Stimulated activated CD4-positive, alpha-beta T cell treated with anti-CD3 and anti-CD28 coated beads, Interleukin-12 subunit alpha, Interleukin-12 subunit beta, amount 100 ng/mL, for 24 hours (primary cell): Measurements from ENCODE around the gene TMEM51.
"Not testable (repeated sequence)": the region's sequence is repeated elsewhere in the genome, so short reads cannot be mapped to it uniquely, and the experiment has no call there.

Source experiments
- DNase-seq, 2 experiments: peaks; one replicate each; pipeline ENCODE4 v3.0.0-alpha.2; 2020; ENCODE audit warnings: low read depth in 2 of 2

TMEM51 gene

DNA sequence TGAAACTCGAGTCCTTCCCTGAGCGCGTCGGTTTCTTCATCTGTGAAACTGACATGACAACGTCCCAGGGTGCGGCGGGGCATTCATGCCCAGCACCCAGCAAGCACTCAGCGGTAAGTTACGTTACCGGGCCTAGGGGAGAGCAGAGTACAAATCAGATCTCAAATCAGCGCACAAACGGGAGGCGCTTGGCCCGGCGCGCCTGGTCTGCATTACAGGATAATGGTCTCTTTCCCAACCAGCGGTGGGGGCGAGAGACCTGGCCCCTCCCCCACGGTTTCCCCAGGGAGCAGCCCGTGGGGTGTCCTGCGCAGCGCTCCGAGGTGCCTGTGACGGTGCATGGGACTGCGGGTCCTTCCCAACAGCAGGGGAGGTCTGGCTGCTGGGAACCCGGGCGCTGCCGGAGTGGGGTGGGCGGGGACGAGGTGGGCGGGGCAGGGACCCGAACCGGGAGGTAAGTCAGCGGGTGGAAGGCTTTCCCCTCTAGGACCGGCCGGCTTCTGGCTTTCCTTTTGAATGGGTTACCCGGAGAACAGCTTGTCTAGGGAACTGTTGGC, 1.0 kb downstream of the TMEM51 start:
- DNase-seq, result no peak

DNA sequence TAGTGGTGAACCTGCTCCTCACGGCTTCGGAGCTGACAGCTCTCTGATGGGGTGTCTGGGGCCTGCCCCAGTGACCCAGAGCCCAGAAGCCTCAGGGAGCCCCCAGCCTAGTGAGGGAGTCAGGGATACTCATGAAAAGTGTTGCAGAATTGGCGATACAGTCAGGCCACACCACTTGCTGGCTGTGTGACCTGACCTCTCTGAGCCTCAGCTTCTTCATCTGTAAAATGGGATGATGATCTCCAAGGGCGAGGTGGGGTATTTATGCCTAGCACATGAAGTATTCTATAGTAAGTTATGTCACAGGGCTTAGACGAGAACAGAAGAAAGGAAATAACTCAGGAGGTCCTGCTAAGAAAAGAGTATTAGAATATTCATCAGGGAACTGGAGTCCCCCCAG, 1.6 kb downstream of the TMEM51 start:
- no peak for DNase-seq

DNA sequence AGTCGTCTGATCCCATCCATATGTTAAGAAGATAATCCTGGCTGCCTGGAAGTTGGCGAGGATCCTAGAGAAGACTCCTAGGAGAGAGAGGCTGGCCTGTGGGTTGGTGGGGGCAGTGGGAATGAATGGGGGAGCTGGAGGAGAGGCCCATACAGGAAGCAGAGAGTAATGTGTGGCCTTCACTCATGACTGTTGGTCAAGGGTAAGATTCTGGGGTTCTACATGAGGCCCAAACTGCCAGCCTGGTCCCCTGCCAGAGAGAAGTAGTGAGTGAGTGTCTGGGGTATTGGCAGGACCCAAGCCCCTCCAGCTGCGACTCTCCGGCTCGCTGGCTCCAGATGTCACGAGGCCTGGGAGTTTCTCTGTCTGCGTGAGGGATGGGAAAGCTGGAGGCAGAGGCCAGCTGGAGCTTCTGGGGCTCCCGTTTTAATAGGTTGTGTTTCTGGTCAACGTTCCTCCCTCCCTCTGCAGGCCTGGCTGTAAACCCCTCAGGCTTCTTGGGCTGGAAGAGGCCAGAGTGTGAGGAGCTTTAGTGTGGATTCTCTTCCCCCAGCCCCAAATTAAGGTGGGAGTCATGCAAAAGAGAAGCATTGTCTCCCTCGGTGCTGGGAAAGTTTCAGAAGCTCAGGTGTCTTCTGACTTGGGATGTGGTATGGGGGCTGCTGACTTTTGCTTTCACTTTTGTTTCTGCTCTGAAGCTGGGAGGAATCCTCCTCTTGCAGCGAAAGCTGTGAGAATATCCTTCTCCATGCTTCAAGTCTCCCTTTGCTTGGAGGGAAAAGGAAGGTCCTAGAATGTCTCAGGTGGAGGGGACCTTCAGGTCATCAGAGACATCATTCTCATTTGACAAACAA, 2.6 kb downstream of the TMEM51 start:
- no peak for DNase-seq

DNA sequence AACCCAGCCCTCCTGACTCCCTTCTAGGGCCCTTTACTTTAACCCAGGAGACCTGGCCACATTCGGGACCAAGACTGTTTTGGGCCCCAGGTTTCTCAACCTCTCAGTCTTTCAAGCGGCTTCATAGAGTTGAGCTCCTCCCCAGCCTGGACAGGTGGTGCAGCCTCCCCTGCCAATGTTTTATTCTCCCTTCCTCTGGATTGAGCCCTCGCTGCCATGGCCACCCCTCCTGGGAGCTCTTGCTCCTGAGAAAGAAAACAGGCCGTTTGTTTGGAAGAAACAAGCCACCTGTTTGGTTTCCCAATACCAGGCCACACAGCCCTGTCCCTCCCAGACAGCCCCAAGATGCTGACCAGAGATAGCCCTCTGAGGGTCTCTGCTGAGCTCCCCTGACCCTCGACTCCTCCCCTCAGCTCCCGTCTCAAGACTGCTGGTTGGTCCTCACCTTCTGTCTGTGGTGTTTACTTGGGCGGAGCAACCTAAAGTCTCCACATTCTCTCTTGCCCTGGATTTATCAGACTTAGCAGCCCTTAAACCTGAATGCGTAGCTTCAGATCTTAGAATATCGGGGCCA, 3.3 kb downstream of the TMEM51 start:
- no peak for DNase-seq

DNA sequence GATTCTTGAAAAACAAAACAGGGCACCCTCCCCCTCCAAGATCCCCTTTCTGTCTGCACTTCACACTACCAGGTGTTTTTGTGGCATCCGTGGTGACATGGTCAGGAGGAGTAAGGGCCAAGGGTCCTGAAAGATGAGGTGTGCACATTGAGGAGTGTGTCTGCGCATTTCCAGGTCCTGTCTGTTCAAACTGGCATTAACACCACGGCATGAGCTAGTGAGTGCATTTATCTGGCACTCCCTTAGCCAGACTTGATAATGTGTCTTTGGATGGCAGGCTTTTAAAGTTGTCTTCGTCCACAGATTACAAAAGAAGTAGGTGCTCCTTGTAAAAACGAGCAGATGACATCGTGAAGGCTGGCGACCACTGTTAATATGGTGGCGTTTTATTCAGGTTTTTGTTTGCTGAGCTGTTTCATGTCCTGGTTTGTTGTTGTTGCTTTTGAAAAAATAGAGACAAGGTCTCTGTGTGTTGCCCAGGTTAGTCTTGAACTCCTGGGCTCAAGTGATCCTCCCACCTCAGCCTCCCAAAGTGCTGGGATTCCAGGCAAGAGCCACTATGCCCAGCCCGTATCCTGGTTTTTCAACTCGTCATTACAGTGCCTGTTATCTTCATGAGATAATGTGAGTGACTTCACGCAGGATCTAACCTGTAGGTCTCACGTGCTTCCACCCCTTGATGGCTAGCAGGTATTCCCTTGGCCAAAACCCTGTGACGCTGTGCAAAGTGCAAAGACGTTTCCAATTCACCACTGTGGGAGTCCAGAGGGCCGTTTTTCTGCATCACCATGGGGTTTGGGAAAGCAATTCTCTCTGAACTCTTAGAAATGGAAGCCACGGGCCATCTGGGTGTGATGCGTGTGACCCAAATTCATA, 4.2 kb downstream of the TMEM51 start:
- DNase-seq, result no peak

DNA sequence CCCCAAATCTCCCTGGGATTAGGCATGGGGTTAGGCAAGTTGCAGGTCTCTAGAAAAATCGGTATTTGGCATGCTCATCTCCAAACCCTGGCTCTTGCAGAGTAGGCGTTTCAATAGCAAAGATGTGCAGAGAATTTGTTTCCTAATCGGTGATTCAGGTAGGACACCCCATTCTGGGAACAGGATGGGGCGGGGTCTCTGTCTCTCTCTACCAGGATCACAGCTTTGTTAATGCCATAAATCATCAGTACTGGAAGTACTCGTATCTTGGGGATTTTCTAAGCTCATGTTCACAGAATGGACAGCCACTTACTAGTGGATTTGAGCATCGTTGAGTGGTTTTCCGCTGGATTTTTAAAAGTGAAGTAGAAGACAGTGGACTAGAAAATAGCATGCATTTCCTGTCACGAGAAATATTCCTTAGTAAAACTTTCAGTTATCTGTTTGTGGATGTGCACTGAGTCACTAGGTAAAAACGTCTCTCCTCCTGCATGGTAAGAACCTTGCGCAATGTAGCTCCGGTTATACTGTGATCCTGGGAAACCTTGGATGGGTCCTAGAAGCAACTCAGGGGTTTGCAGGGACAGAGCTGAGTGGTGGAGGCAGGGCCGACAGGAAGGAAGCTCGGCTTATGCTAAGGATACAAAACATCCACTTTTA, 5.1 kb downstream of the TMEM51 start:
- no peak for DNase-seq

DNA sequence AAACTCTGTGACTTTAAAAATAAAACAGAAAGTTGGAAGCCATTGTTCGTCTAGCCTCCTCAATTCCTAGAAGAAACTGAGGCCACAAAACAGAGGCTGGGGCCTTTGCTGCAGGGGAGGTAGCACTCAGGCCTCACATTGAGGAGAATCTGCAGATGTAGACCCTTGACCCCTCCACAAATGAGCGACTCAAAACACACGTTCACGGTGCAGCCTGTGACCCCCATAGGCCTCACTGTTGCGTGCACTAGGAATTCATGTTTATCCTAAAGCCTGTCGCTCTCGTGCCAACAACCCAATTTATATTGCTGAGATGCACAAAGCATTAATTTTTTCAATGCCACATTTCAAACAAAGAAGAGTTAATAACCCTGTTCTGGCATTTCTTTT, 5.6 kb downstream of the TMEM51 start:
- no peak for DNase-seq

DNA sequence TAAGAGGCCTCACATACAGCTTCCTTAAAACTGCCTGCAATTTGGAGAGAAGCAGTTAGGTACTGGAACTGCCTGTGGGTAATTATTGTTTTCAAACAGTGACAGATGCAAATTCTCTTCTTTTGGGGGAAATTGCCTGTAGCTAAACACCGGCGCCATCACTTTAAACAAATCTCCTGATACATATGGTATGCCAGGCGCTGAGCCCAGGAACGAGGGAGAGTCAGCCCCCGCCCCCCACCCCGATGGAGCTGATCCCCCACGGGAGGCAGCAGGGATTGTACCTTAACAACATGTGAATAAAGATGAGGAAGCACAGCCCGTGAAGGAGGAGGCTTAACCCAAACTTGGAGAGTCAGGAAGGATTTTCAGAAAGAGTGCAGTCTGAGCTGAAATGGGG, 7.1 kb downstream of the TMEM51 start:
- DNase-seq, result no peak

DNA sequence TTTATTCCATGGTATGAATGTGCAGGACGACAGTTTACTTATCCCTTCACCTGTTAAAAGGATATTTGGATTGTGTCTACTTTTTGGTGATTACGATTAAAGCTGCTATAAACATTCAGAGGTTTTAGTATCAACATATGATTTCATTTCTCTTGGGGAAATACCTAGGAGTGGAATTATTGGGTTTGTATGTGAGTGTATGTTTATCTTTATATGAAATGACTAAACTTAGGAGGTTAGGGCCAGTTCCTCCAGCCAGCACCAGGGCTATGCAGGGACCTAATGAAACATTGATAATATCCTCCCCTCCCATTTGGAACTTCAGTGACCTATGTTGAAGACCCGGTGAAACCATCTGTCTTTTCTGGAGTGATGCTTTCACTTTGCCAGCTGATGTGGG, 13.8 kb downstream of the TMEM51 start:
- DNase-seq, result no peak

DNA sequence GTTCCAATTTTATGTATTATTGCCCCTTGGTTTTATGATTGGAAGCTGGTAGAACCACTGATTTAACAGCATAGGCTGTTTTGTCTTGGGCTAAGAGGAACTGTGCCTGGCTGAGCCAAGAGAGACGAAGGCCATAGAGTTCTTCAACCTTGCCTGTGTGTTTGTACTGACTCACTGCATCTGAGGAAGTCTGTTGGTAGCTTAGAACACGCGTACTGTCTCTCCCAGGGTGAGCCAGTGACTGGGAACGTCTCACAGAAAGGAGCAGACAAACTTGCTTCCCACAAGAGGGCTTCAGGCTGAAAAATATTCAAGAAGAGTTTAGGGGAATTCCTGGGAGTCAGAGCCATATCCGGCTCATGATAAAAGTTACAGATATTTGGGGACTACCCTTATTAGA, 14.9 kb downstream of the TMEM51 start:
- no peak for DNase-seq

DNA sequence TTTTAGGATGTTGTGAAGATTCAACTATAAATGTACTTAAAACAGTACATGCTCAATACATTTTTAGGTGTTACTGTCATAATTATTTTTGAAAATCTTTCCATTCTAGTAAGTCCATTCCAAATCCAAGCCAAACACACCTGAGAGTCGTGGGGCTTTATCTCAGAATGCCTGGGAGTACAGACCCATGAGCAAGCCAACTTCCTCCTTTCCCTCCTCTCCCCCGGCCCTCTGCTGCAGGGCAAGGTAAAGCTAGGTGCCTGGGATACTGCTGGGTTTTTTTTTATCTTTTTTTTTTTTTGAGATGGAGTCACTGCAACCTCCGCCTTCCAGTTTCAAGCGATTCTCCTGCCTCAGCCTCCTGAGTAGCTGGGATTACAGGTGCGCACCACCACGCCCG, 16.5 kb downstream of the TMEM51 start:
- DNase-seq, result no peak

DNA sequence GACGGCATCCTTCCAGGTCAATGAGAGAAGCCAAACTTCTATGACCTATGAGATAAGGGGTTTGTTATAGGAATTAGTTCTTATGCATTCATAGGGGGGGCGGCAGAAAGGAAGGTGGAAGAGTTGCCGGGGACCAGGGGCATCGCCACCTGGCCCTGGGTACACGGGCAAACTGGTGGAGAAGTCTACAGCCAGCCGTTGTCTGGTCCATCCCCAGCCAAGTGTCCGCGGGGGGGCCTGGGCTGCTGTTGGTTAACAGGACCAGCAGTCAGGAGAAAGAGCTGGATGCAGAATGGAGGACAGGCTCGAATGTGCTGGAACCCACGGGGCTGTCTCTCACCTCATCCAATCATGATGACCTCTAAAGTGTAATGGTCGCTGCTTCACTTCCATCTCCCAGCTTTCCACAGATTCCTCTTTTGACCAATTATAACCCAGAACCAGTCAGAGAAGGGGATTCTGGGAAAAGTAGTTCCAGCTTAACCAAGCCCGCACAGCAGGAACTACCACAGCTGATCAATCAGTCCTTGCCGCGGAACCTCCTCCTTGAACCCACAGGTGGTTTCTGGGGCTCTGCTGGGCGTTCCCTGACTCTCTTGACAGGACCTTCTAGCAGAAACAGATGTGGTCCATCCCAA, 17.8 kb downstream of the TMEM51 start:
- no peak for DNase-seq

DNA sequence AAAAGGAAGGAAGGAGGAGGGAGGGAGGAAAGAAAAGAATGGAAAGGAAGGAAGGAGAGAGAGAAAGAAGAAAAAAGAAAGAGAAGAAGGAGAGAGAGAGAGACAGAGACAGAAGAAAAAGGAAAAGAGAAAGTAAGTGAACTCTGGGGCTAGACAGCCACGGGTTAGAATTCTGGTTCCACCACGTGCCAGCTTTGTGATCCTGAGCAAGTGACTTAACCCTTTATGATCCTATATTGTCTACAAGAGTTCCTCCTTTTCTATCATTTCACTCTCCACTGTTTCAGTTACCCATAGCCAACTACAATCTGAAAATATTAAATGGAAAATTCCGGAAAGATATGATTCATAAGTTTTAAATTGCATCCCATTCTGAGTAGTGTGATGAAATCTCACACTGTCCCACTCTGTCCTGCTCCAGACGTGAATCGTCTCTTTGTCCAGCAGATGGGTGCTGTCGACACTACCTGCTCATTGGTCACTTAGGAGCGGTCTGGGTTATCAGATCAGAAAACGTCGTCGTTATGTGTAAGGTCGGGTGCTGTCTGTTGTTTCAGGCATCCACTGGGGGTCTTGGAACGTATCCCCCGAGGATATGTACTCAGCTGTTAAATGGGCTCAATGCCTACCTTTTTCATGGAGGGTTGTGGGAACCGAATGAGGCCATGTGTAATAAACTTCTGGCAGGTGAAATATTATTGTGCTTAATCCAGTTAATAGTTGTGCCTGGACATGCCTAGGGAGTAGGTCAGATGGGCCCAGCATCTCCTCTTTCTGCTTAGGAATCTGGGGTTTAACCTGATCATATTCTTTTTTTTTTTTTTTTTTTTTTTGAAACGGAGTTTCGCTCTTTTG, 19.1 kb downstream of the TMEM51 start:
- DNase-seq, result no peak

DNA sequence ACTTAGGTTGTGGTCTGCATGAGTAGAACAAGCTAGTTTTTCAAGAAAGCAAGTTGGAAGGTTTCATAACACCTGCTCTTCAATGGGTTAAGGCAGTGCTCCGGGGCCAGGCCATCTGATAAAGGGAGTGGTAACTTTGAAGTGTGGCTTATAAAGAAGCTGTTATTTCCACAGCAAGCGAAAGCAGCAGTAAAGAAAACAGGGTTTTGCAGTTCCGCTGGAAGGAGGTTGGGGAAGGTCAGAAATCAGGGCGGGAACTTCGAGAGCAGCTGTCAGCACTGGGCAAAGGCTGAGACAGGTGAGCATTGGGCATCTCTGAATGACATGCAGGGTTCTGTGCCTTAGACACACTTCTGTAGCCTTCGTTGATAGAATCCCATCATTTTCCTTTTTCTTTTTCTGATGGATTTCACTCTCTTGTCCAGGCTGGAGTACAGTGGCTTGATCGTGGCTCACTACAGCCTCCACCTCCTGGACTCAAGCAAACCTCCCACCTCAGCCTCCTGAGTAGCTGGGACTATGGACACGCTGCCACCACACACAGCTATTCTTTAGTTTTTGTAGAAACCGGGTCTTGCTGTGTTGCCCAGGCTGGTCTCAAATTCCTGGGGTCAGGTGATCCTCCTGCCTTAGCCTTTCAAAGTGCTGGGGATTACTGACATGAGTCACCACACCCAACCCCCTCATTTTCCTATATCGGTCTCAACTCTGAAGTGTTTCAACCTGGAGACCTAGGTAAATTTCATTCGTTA, 20.5 kb downstream of the TMEM51 start:
- DNase-seq, result no peak

DNA sequence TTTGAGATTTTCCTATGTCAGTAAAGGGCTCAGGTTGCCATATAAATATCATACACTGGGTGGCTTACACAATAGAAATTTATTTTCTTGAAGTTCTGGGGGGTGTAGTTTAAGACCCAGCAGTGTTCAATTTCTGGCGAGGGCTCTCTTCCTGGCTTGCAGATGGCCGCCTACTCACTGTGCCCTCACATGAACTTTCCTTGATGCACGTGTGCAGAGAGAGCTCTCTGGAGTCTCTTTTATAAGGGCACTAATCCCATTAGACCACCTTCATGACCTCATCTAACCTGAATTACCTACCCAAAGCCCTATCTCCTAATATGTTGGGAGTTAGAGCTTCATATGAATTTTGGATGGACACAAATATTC, 21.1 kb downstream of the TMEM51 start:
- no peak for DNase-seq

DNA sequence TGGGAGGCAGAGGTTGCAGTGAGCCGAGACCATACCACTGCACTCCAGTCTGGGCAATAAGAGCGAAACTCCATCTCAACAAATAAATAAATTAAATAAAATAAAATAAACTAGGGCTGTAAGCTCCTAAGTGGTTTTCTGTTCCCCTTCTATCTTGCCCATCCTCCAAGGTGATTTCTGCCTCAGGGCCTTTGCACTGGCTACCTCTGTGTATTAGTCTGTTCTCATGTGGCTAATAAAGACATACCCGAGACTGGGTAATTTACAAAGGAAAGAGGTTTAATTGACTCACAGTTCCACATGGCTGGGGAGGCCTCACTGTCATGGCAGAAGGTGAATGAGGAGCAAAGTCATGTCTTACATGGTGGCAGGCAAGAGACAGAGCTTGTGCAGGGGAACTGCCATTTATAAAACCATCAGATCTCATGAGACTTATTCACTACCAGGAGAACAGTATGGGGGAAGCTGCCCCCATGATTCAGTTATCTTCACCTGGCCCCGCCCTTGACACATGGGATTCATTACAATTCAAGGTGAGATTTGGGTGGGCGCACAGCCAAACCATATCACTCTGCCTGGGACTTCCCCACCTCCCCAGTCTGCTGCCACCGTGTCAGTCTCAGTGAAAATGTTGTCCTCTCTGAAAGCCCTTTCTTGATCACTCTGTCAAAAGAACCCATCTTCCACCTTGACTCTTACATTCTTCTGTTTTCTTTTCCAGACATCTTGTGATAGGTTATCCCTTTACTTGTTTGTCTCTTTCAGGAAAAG, 22.0 kb downstream of the TMEM51 start:
- not testable (repeated sequence) for DNase-seq

DNA sequence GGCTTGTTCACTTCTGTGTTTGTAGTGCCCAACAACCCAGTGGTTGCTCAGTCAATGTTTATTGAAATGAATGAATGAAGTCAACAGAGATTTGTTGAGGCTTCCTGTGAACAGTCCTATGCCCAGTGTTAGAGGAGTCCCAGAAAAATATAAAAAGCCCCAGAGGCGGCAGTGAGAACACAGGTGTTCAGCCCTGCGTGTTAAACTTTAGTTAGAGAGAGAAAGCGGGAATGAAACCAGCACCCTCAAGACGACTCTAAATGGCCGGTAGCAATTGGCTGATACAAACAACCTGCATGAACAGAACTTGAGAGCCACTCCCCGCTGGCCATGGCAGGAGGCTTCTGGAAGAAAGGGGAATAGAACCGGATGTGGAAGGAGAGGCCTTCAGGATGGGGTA, 22.6 kb downstream of the TMEM51 start:
- no peak for DNase-seq

DNA sequence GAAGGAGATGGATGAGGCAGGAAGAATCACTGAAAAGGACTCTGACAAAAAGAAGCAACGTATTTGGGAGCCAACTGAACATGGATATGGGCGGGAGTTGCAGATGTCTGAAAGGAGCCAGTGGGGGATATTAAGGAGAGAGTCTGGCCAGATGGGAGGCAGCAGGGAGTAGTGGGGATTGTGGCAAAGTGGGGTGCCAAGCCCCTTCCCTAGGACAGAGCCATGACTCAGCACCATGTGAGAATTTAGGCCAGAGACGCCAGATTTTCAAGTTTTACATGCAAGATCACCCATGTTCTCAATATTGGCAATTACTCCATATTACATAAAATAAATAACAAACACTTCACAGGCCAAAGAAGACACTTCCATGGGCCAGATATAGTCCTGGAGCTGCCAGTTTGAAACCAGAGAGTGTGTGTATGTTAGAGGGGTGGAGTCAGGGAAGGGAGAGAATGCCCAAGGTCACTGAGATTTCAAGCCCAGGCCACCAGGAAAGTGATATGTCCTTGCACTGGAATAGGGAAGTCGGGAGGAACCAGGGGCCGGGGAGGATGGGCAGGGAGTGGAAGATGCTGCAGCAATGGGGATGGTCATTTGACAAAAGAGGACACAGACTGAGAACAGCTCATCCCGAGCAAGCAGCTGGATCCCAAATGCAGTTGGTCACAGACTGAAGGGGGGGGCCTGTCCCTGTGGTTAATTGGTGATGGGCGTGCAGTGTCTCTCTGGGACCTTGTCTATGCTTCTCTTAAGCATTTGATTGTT, 23.5 kb downstream of the TMEM51 start:
- DNase-seq, result no peak
